ENCODE data around the gene BMP6.
"Not testable (repeated sequence)": the region's sequence is repeated elsewhere in the genome, so short reads cannot be mapped to it uniquely, and the experiment has no call there.

Gene BMP6

GRCh38 chr6:7805078-7805849, 79.4 kb downstream of the BMP6 start:
- Histone ChIP-seq H3K4me3 (ENCODE audit: low read depth, low read length) (no peak overlapping the region), H3K27me3 (ENCODE audit: control insufficient read depth, insufficient read depth, low read length) (no peaks in the 10 kb centered on the region), H3K36me3 (ENCODE audit: control insufficient read depth, insufficient read depth, low read length) (no peaks in the 10 kb centered on the region), H3K9me3 (ENCODE audit: control insufficient read depth, insufficient read depth, low read length) (no peaks in the 10 kb centered on the region), H3K4me1 (ENCODE audit: control insufficient read depth, insufficient read depth, low read length) (no peaks in the 10 kb centered on the region), H3K9ac (ENCODE audit: low read depth, low read length) (no peak overlapping the region)

- Histone ChIP-seq H3K9ac (ENCODE audit: low read depth, low read length) (no peak overlapping the region), H3K4me3 (ENCODE audit: low read depth, low read length) (no peak overlapping the region), H3K4me1 (ENCODE audit: control insufficient read depth, insufficient read depth, low read length) (no peaks in the 10 kb centered on the region), H3K9me3 (ENCODE audit: control insufficient read depth, insufficient read depth, low read length) (no peaks in the 10 kb centered on the region), H3K27me3 (ENCODE audit: control insufficient read depth, insufficient read depth, low read length) (no peaks in the 10 kb centered on the region), H3K36me3 (ENCODE audit: control insufficient read depth, insufficient read depth, low read length) (no peaks in the 10 kb centered on the region)
Measured at GRCh38 chr6:7805850-7806214, 79.9 kb downstream of the BMP6 start.

GRCh38 chr6:7806711-7807110, 80.8 kb downstream of the BMP6 start:
- no peaks in the 10 kb centered on the region for H3K4me1 ChIP-seq (ENCODE audit: control insufficient read depth, insufficient read depth, low read length)

GRCh38 chr6:7809346-7809745, 83.4 kb downstream of the BMP6 start:
- no peak overlapping the region for H3K9ac ChIP-seq (ENCODE audit: low read depth, low read length)
- no peak overlapping the region for H3K4me3 ChIP-seq (ENCODE audit: low read depth, low read length)
- H3K36me3 ChIP-seq (ENCODE audit: control insufficient read depth, insufficient read depth, low read length): no peaks in the 10 kb centered on the region
- H3K4me1 ChIP-seq (ENCODE audit: control insufficient read depth, insufficient read depth, low read length): no peaks in the 10 kb centered on the region
- no peaks in the 10 kb centered on the region for H3K27me3 ChIP-seq (ENCODE audit: control insufficient read depth, insufficient read depth, low read length)
- H3K9me3 ChIP-seq (ENCODE audit: control insufficient read depth, insufficient read depth, low read length): no peaks in the 10 kb centered on the region

More at GRCh38 chr6:7806711-7807110, 80.8 kb downstream of the BMP6 start:
- Histone ChIP-seq H3K9ac (ENCODE audit: low read depth, low read length) (no peak overlapping the region), H3K36me3 (ENCODE audit: control insufficient read depth, insufficient read depth, low read length) (no peaks in the 10 kb centered on the region), H3K4me3 (ENCODE audit: low read depth, low read length) (no peak overlapping the region), H3K9me3 (ENCODE audit: control insufficient read depth, insufficient read depth, low read length) (no peaks in the 10 kb centered on the region), H3K27me3 (ENCODE audit: control insufficient read depth, insufficient read depth, low read length) (no peaks in the 10 kb centered on the region)

- Histone ChIP-seq H3K4me3 (ENCODE audit: low read depth, low read length) (no peak overlapping the region), H3K27me3 (ENCODE audit: control insufficient read depth, insufficient read depth, low read length) (no peaks in the 10 kb centered on the region), H3K9me3 (ENCODE audit: control insufficient read depth, insufficient read depth, low read length) (no peaks in the 10 kb centered on the region), H3K36me3 (ENCODE audit: control insufficient read depth, insufficient read depth, low read length) (no peaks in the 10 kb centered on the region), H3K9ac (ENCODE audit: low read depth, low read length) (no peak overlapping the region), H3K4me1 (ENCODE audit: control insufficient read depth, insufficient read depth, low read length) (no peaks in the 10 kb centered on the region)
Measured at GRCh38 chr6:7811441-7811840, 85.5 kb downstream of the BMP6 start.

- H3K36me3 ChIP-seq (ENCODE audit: control insufficient read depth, insufficient read depth, low read length): no peaks in the 10 kb centered on the region
- H3K4me1 ChIP-seq (ENCODE audit: control insufficient read depth, insufficient read depth, low read length): no peaks in the 10 kb centered on the region
- no peak overlapping the region for H3K9ac ChIP-seq (ENCODE audit: low read depth, low read length)
- no peak overlapping the region for H3K4me3 ChIP-seq (ENCODE audit: low read depth, low read length)
- no peaks in the 10 kb centered on the region for H3K27me3 ChIP-seq (ENCODE audit: control insufficient read depth, insufficient read depth, low read length)
- no peaks in the 10 kb centered on the region for H3K9me3 ChIP-seq (ENCODE audit: control insufficient read depth, insufficient read depth, low read length)
Measured at GRCh38 chr6:7812623-7813022, 86.7 kb downstream of the BMP6 start.

GRCh38 chr6:7813193-7813592, 87.3 kb downstream of the BMP6 start:
- no peak overlapping the region for H3K9ac ChIP-seq (ENCODE audit: low read depth, low read length)
- no peaks in the 10 kb centered on the region for H3K36me3 ChIP-seq (ENCODE audit: control insufficient read depth, insufficient read depth, low read length)
- no peak overlapping the region for H3K4me3 ChIP-seq (ENCODE audit: low read depth, low read length)
- H3K27me3 ChIP-seq (ENCODE audit: control insufficient read depth, insufficient read depth, low read length): no peaks in the 10 kb centered on the region
- no peaks in the 10 kb centered on the region for H3K4me1 ChIP-seq (ENCODE audit: control insufficient read depth, insufficient read depth, low read length)
- H3K9me3 ChIP-seq (ENCODE audit: control insufficient read depth, insufficient read depth, low read length): no peaks in the 10 kb centered on the region

- no peaks in the 10 kb centered on the region for H3K36me3 ChIP-seq (ENCODE audit: control insufficient read depth, insufficient read depth, low read length)
- H3K4me3 ChIP-seq (ENCODE audit: low read depth, low read length): no peak overlapping the region
- no peaks in the 10 kb centered on the region for H3K4me1 ChIP-seq (ENCODE audit: control insufficient read depth, insufficient read depth, low read length)
- H3K9me3 ChIP-seq (ENCODE audit: control insufficient read depth, insufficient read depth, low read length): no peaks in the 10 kb centered on the region
- no peak overlapping the region for H3K9ac ChIP-seq (ENCODE audit: low read depth, low read length)
- H3K27me3 ChIP-seq (ENCODE audit: control insufficient read depth, insufficient read depth, low read length): no peaks in the 10 kb centered on the region
Measured at GRCh38 chr6:7813704-7814103, 87.8 kb downstream of the BMP6 start.

- no peaks in the 10 kb centered on the region for H3K27me3 ChIP-seq (ENCODE audit: control insufficient read depth, insufficient read depth, low read length)
- H3K4me1 ChIP-seq (ENCODE audit: control insufficient read depth, insufficient read depth, low read length): no peaks in the 10 kb centered on the region
- no peaks in the 10 kb centered on the region for H3K9me3 ChIP-seq (ENCODE audit: control insufficient read depth, insufficient read depth, low read length)
- H3K4me3 ChIP-seq (ENCODE audit: low read depth, low read length): no peak overlapping the region
- H3K9ac ChIP-seq (ENCODE audit: low read depth, low read length): no peak overlapping the region
- no peaks in the 10 kb centered on the region for H3K36me3 ChIP-seq (ENCODE audit: control insufficient read depth, insufficient read depth, low read length)
Measured at GRCh38 chr6:7815716-7816115, 89.8 kb downstream of the BMP6 start.

GRCh38 chr6:7817184-7817583, 91.3 kb downstream of the BMP6 start:
- H3K36me3 ChIP-seq (ENCODE audit: control insufficient read depth, insufficient read depth, low read length); H3K9ac ChIP-seq (ENCODE audit: low read depth, low read length); H3K4me1 ChIP-seq (ENCODE audit: control insufficient read depth, insufficient read depth, low read length); H3K27me3 ChIP-seq (ENCODE audit: control insufficient read depth, insufficient read depth, low read length); H3K9me3 ChIP-seq (ENCODE audit: control insufficient read depth, insufficient read depth, low read length); H3K4me3 ChIP-seq (ENCODE audit: low read depth, low read length): not testable (repeated sequence)

- no peak overlapping the region for H3K9ac ChIP-seq (ENCODE audit: low read depth, low read length)
- no peaks in the 10 kb centered on the region for H3K9me3 ChIP-seq (ENCODE audit: control insufficient read depth, insufficient read depth, low read length)
- H3K4me1 ChIP-seq (ENCODE audit: control insufficient read depth, insufficient read depth, low read length): no peaks in the 10 kb centered on the region
Measured at GRCh38 chr6:7818257-7819214, 92.6 kb downstream of the BMP6 start.

More at GRCh38 chr6:7818257-7819214, 92.6 kb downstream of the BMP6 start:
- no peak overlapping the region for H3K4me3 ChIP-seq (ENCODE audit: low read depth, low read length)
- no peaks in the 10 kb centered on the region for H3K36me3 ChIP-seq (ENCODE audit: control insufficient read depth, insufficient read depth, low read length)
- H3K27me3 ChIP-seq (ENCODE audit: control insufficient read depth, insufficient read depth, low read length): no peaks in the 10 kb centered on the region

All from iPS-15b (cell line).